Stimulated activated effector memory CD8-positive, alpha-beta T cell treated with anti-CD3 and anti-CD28 coated beads, Interleukin-12 subunit alpha, Interleukin-12 subunit beta, amount 100 ng/mL, for 72 hours (primary cell): ENCODE results near the gene VMAC.
A peak's percentile ranks its signal among the peaks of the same experiment; 100 is the strongest.

Source experiments
- ATAC-seq: fragments of 150-1000 bp; cut with Tn5 transposase; 2 replicates; pipeline ENCODE4 v1.10.0; 2021
- DNase-seq, 2 donors: peaks; one replicate each; pipeline ENCODE4 v3.0.0; 2021 to 2022; ENCODE audit warnings: low spot score in 2 of 2
- H3K27ac Mint-ChIP-seq: one replicate; pipeline ENCODE4 v1.8.0; 2022; ENCODE audit warnings: mild to moderate bottlenecking, mixed read lengths
- H3K36me3 Mint-ChIP-seq: one replicate; pipeline ENCODE4 v1.8.0; 2022; ENCODE audit warnings: mild to moderate bottlenecking, mixed read lengths
- H3K4me1 Mint-ChIP-seq: one replicate; pipeline ENCODE4 v1.8.0; 2022; ENCODE audit warnings: mixed read lengths
- H3K4me3 Mint-ChIP-seq: one replicate; pipeline ENCODE4 v1.8.0; 2022; ENCODE audit warnings: mild to moderate bottlenecking, mixed read lengths
- H3K9me3 Mint-ChIP-seq: one replicate; pipeline ENCODE4 v1.8.0; 2022; ENCODE audit warnings: mixed read lengths

VMAC gene

DNA sequence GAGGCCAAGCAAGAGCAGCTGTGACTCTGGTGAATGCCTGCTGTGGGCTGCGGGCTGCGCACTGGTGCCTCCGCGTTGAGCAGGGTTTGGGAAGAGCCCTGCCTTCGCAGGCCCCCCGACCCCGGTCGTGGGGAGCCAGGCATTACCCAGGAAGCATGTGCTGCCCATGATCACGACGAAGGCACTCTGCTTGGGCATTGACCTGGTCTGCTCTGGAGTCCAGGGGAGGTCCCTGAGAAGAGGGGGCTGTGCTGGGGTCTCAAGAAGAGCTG lies 54.1 kb downstream of the VMAC start:
- ATAC-seq, result no peak
- no peak for DNase-seq
- peaks cover 73% of the 10 kb centered on the region for H3K4me1 Mint-ChIP-seq
- peak overlapping the region; percentile 90 for H3K27ac Mint-ChIP-seq
- no peaks in the 10 kb centered on the region for H3K9me3 Mint-ChIP-seq
- H3K36me3 Mint-ChIP-seq, result peaks cover 11% of the 10 kb centered on the region
- no peak overlapping the region for H3K4me3 Mint-ChIP-seq

- Mint-ChIP-seq H3K36me3 (peaks cover 9% of the 10 kb centered on the region), H3K4me3 (no peak overlapping the region), H3K9me3 (no peaks in the 10 kb centered on the region), H3K27ac (peak overlapping the region; percentile 90), H3K4me1 (peaks cover 73% of the 10 kb centered on the region)
- ATAC-seq, result no peak
- no peak for DNase-seq
These were observed 54.8 kb downstream of the VMAC start for GRCh38 chr19:5959260-5960004.
